Omental fat pad (tissue), 4 donors: Measurements from ENCODE around the gene ARID5B. TPM values are rescaled to one million over a fixed set of nuclear protein-coding genes. Genes with fewer than 3 reads are reported as not detected.

ENCODE experiments used
- ATAC-seq: fragments of 150-250 bp; one replicate; pipeline ENCODE4 v1.9.1; 2016; ENCODE audit warnings: mild to moderate bottlenecking, moderate library complexity; ENCODE audit not compliant: low FRiP score
- DNase-seq: peaks from one replicate; pipeline ENCODE4 v3.0.0-alpha.2; 2019; ENCODE audit warnings: low spot score
- total RNA-seq, 4 donors: library from RNA; depleted of rRNA; stranded (reverse); fragments of >200 nt; gene quantifications; one replicate each; pipeline ENCODE4 v1.1.0, GENCODE V29; 2016
- TF ChIP-seq, protein P1 (sequence below), 3 donors: fragments of 450-650 bp; IDR thresholded peaks; one replicate each; pipeline ENCODE4 v1.5.1; 2016 to 2017; ENCODE audit warnings: antibody characterized with exemption in 3 of 3, mild to moderate bottlenecking in 3 of 3, moderate library complexity in 2 of 3

The ARID5B gene
- total RNA-seq, 4 donors from 2014 or later, result 57.5 to 163 (median 123) TPM

DNA sequence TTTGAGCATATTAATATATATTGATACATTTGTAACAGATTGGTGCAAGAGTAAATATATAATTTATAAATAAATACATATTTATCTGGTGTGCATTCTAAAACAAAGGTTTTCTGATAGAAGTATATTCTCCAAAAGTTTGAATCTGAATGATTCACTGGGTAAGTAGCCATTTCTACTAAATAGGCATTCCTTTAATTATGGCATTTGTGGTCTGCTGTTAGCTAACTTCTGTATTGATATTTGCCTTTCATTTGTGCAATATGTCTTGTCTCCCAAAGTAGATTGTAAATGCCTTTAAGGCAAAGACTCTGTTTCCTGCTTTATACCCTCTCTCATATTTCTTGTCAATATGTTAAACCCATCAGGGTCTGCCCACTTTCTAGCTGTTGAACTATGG lies 11.1 kb upstream of the ARID5B start:
- ATAC-seq, result no peak
- no peak for DNase-seq
- TF ChIP-seq, protein P1, sequence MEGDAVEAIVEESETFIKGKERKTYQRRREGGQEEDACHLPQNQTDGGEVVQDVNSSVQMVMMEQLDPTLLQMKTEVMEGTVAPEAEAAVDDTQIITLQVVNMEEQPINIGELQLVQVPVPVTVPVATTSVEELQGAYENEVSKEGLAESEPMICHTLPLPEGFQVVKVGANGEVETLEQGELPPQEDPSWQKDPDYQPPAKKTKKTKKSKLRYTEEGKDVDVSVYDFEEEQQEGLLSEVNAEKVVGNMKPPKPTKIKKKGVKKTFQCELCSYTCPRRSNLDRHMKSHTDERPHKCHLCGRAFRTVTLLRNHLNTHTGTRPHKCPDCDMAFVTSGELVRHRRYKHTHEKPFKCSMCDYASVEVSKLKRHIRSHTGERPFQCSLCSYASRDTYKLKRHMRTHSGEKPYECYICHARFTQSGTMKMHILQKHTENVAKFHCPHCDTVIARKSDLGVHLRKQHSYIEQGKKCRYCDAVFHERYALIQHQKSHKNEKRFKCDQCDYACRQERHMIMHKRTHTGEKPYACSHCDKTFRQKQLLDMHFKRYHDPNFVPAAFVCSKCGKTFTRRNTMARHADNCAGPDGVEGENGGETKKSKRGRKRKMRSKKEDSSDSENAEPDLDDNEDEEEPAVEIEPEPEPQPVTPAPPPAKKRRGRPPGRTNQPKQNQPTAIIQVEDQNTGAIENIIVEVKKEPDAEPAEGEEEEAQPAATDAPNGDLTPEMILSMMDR (IDR thresholded peaks at IDR 0.05), result no peak

DNA sequence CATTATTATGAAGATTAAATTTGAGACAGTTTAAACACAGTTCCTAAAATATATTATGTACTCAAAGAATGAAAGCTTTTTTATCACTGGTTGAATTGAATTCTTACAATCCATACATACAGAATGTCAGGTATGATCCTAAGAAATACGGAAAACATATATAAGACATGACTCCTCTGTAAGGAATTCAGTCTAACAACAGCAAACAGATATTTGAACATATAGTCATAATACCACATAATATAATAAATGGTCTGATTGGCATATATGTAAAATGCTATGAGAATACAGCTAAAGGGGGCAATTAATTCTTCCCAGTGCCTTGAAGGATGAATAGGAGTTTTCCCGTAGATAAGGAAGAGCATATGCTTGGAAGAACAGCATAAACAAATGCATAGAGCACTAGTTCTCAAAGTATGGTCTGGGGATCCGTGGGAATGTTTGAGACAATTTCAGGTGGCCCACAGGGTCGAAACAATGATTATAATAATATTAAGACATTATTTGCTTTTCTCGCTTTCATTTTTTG lies 10.6 kb upstream of the ARID5B start:
- ATAC-seq (no peak), DNase-seq (no peak)
- TF ChIP-seq, protein P1 (IDR thresholded peaks at IDR 0.05), result no peak

DNA sequence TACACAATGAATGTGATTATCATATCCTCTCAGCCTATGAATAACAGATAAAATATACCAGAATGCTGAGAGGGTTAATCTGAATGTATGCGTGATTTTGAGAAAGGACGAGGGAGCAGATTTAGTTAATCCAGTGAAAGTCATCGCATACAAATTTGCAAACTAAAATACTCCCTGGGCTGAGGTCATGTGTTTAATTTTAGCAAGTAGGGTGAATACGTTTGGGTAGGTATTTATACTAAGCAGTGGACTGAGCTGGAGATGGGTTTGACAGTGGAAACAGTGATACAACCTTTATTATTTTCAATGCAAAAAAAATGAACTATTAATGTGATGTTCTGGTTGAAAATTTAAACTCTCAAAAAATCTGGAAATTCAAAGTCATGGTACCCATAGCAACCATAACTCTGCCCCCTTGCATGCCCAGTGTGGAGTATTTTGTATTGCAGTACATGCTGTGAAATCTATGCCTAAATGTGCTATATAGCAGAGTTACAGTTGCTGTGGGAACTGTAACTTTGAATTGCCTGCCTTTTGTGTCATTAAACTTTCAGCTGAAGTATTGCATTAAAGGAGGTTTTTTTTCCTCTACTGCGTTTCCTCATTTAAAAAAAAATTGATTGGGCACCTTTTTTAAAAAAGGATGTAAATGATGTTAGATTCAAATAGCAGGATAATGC lies 9.5 kb upstream of the ARID5B start:
- DNase-seq (no peak), ATAC-seq (no peak)
- TF ChIP-seq, protein P1 (IDR thresholded peaks at IDR 0.05), result no peak

DNA sequence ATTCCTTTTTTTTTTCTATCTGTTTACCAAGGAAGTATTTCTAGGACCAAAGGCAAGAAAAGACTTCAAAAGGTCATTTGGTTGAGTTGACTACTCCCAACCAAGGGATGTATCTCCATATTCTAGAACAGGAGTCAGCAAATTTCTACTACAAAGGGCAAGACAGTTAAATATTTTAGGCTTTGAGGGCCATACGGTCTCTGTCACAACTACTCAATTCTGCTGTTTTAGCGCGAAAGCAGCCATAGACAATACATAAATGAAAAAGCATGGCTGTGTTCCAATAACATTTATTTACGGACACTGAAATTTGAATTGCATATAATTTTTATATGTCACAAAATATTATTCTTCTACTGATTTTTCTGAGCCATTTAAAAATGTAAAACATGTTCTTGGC lies 8.5 kb upstream of the ARID5B start:
- TF ChIP-seq, protein P1 (IDR thresholded peaks at IDR 0.05), result no peak
- DNase-seq (no peak), ATAC-seq (no peak)

DNA sequence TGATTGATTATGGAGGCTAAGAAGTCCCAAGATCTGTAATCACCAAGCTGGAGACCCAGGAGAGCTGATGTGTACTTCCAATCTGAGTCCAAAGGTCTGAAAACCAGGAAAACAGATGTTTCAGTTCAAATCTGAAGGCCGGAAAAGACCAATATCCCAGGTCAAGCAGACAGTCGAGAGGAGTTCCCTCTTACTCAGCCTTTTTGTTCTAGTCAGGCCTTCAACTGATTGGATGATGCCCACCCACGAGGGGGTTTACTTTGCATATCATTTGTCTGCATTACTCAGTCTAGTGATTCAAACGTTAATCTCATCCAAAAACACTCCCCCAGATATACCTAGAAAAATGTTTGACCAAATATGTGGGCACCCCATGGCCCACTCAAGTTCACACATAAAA lies 7.4 kb upstream of the ARID5B start:
- TF ChIP-seq, protein P1 (IDR thresholded peaks at IDR 0.05), result no peak
- ATAC-seq, result no peak
- DNase-seq, result no peak

DNA sequence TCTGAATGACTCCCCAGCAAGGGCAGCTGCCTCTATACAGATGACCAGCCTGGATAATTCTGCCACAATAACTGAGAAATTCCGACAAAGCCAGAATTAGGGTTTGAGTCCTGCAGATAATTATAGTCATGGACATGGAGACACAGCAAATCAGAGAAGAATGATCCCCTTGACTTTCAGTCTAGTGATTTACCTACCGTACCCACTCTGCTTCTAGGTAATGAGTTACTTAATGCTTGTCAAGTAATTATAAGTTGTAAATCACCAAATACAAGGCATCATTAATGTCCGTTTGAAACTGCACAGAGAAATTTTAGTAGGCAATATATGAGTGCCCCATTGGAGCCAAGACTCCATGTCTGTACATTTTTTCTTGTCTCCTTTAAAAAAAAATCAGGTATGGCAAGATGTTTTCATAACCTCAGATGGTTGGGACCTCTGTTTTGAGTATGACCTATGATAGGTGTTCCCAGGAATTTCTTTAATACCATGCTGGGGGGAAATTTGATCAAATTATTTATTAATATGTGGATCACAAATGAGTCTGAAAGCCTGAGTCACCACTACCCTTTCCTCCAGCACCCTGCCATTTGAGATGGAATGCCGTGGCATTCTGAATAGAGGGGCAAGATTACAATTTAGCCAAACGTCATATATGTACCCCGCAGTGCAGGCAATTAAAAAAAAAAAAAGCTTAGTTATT lies 5.5 kb upstream of the ARID5B start:
- TF ChIP-seq, protein P1 (IDR thresholded peaks at IDR 0.05), result no peak
- no peak for ATAC-seq
- DNase-seq, result no peak
